ENCODE measurements around the gene ZNRF1.

DNA sequence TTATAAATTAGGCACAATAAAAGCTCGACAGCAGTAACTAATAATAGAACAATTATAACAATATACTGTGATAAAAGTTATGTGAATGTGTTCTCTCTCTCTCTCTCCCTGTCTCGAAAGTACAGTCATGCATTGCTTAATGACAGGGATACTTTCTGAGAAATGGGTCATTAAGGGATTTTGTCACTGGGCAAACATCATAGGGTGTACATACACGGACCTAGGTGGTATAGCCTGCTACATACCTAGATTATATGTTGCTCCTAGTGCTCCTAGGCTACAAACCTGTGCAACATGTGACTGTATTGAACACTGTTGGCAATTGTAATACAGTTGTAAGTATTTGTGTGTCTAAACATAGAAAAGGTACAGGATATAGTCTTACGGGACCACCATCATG is 6.9 kb downstream of the ZNRF1 start:
- TF ChIP-seq CTCF (IDR thresholded peaks at IDR 0.05; ENCODE audit: control extremely low read depth in 1 of 3, insufficient read depth in 1 of 3, low read depth in 1 of 3, low read length in 3 of 3): no peak
- TF ChIP-seq, protein P1, sequence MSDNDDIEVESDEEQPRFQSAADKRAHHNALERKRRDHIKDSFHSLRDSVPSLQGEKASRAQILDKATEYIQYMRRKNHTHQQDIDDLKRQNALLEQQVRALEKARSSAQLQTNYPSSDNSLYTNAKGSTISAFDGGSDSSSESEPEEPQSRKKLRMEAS (IDR thresholded peaks at IDR 0.05): no peak
- no peak for TF ChIP-seq FOSL1 (IDR thresholded peaks at IDR 0.05; ENCODE audit: insufficient read depth, low read depth, low read length)
- no peak for TF ChIP-seq EP300 (IDR thresholded peaks at IDR 0.05; ENCODE audit: borderline replicate concordance in 1 of 2, low read depth in 2 of 2, low read length in 2 of 2)
- TF ChIP-seq CEBPB (IDR thresholded peaks at IDR 0.05; ENCODE audit: low read depth, low read length): no peak
- no peak for TF ChIP-seq NRF1 (IDR thresholded peaks at IDR 0.05; ENCODE audit: low read depth, low read length)
- TF ChIP-seq, protein P2, sequence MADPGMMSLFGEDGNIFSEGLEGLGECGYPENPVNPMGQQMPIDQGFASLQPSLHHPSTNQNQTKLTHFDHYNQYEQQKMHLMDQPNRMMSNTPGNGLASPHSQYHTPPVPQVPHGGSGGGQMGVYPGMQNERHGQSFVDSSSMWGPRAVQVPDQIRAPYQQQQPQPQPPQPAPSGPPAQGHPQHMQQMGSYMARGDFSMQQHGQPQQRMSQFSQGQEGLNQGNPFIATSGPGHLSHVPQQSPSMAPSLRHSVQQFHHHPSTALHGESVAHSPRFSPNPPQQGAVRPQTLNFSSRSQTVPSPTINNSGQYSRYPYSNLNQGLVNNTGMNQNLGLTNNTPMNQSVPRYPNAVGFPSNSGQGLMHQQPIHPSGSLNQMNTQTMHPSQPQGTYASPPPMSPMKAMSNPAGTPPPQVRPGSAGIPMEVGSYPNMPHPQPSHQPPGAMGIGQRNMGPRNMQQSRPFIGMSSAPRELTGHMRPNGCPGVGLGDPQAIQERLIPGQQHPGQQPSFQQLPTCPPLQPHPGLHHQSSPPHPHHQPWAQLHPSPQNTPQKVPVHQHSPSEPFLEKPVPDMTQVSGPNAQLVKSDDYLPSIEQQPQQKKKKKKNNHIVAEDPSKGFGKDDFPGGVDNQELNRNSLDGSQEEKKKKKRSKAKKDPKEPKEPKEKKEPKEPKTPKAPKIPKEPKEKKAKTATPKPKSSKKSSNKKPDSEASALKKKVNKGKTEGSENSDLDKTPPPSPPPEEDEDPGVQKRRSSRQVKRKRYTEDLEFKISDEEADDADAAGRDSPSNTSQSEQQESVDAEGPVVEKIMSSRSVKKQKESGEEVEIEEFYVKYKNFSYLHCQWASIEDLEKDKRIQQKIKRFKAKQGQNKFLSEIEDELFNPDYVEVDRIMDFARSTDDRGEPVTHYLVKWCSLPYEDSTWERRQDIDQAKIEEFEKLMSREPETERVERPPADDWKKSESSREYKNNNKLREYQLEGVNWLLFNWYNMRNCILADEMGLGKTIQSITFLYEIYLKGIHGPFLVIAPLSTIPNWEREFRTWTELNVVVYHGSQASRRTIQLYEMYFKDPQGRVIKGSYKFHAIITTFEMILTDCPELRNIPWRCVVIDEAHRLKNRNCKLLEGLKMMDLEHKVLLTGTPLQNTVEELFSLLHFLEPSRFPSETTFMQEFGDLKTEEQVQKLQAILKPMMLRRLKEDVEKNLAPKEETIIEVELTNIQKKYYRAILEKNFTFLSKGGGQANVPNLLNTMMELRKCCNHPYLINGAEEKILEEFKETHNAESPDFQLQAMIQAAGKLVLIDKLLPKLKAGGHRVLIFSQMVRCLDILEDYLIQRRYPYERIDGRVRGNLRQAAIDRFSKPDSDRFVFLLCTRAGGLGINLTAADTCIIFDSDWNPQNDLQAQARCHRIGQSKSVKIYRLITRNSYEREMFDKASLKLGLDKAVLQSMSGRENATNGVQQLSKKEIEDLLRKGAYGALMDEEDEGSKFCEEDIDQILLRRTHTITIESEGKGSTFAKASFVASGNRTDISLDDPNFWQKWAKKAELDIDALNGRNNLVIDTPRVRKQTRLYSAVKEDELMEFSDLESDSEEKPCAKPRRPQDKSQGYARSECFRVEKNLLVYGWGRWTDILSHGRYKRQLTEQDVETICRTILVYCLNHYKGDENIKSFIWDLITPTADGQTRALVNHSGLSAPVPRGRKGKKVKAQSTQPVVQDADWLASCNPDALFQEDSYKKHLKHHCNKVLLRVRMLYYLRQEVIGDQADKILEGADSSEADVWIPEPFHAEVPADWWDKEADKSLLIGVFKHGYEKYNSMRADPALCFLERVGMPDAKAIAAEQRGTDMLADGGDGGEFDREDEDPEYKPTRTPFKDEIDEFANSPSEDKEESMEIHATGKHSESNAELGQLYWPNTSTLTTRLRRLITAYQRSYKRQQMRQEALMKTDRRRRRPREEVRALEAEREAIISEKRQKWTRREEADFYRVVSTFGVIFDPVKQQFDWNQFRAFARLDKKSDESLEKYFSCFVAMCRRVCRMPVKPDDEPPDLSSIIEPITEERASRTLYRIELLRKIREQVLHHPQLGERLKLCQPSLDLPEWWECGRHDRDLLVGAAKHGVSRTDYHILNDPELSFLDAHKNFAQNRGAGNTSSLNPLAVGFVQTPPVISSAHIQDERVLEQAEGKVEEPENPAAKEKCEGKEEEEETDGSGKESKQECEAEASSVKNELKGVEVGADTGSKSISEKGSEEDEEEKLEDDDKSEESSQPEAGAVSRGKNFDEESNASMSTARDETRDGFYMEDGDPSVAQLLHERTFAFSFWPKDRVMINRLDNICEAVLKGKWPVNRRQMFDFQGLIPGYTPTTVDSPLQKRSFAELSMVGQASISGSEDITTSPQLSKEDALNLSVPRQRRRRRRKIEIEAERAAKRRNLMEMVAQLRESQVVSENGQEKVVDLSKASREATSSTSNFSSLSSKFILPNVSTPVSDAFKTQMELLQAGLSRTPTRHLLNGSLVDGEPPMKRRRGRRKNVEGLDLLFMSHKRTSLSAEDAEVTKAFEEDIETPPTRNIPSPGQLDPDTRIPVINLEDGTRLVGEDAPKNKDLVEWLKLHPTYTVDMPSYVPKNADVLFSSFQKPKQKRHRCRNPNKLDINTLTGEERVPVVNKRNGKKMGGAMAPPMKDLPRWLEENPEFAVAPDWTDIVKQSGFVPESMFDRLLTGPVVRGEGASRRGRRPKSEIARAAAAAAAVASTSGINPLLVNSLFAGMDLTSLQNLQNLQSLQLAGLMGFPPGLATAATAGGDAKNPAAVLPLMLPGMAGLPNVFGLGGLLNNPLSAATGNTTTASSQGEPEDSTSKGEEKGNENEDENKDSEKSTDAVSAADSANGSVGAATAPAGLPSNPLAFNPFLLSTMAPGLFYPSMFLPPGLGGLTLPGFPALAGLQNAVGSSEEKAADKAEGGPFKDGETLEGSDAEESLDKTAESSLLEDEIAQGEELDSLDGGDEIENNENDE (IDR thresholded peaks at IDR 0.05; ENCODE audit: insufficient replicate concordance, low read length): no peak
- no peak for TF ChIP-seq EZH2 (IDR thresholded peaks at IDR 0.05; ENCODE audit: low read depth, low read length, severe bottlenecking)
- no peak for TF ChIP-seq TEAD4 (IDR thresholded peaks at IDR 0.05; ENCODE audit: low read depth, low read length)

Data from H1 (cell line).